A549 (cell line): Measurements from ENCODE around the gene TMEM131. TPM values are rescaled to one million over a fixed set of nuclear protein-coding genes. Genes with fewer than 3 reads are reported as not detected.
A peak's percentile ranks its signal among the peaks of the same experiment; 100 is the strongest.

Experiments
- ATAC-seq, 2 experiments: fragments of 200-7000 bp in 1 of 2; fragments of >200 bp in 1 of 2; cut with Nextera tagmentation in 1 of 2; cut with Tn5 transposase in 1 of 2; 3 replicates each; pipeline versions ENCODE4 v1.8.0 to v1.9.1; 2018 to 2020; ENCODE audit warnings: mild to moderate bottlenecking in 1 of 2, moderate library complexity in 1 of 2
- CTCF ChIA-PET: fragments of 300-600 bp; sonication (Branson Sonifier 250); formaldehyde crosslinking; extraction: SDS; loops from one replicate; lab custom pipeline; 2021; ENCODE audit warnings: antibody characterized with exemption, inconsistent platforms; lab: Yijun Ruan, JAX
- POLR2A ChIA-PET: fragments of 350-600 bp; formaldehyde crosslinking; extraction: SDS; loops from one replicate; lab custom pipeline; 2021; ENCODE audit warnings: antibody characterized with exemption, inconsistent platforms; lab: Yijun Ruan, JAX
- DNase-seq, 2 experiments: peaks; one replicate each; pipeline versions ENCODE4 v3.0.0 to v3.0.0-alpha.2; 2011 to 2016; ENCODE audit warnings: low read depth in 1 of 2, low spot score in 1 of 2
- FAIRE-seq: peaks from 2 replicates; lab custom pipeline; 2011; peaks lifted over from hg19 to GRCh38; lab: Jason Lieb, UNC
- H3K27ac ChIP-seq, 2 experiments: fragments of >200 bp; sonication (Bioruptor Twin); formaldehyde crosslinking; 3 replicates each; pipeline ENCODE4 v1.5.1; 2016 to 2017
- H3K4me1 ChIP-seq: fragments of >200 bp; sonication (Bioruptor Twin); formaldehyde crosslinking; 3 replicates; pipeline ENCODE4 v1.6.1; 2016
- H3K4me2 ChIP-seq: fragments of >200 bp; sonication (Bioruptor Twin); formaldehyde crosslinking; 3 replicates; pipeline ENCODE4 v1.6.1; 2016
- H3K4me3 ChIP-seq: fragments of >200 bp; sonication (Bioruptor Twin); formaldehyde crosslinking; 3 replicates; pipeline ENCODE4 v1.5.1; 2016
- H3K9me3 ChIP-seq: fragments of >200 bp; sonication (Bioruptor Twin); formaldehyde crosslinking; 3 replicates; pipeline ENCODE4 v1.6.1; 2016
- BHLHE40 ChIP-seq: IDR thresholded peaks from 2 replicates; pipeline ENCODE4 v1.6.1; 2012; ENCODE audit warnings: low read depth, low read length, inconsistent platforms
- CBX8 ChIP-seq: fragments of 200-600 bp; sonication (generic); IDR thresholded peaks from 2 replicates; pipeline ENCODE4 v1.6.1; 2016
- CTCF ChIP-seq: fragments of >200 bp; sonication (Bioruptor Twin); formaldehyde crosslinking; IDR thresholded peaks from 3 replicates; pipeline ENCODE4 v1.5.1; 2016
- ELK1 ChIP-seq: fragments of 150-350 bp; IDR thresholded peaks from 2 replicates; pipeline ENCODE4 v1.6.1; 2014; ENCODE audit warnings: low read depth, mild to moderate bottlenecking, low read length
- EP300 ChIP-seq, 2 experiments: fragments of >200 bp; sonication (Bioruptor Twin); formaldehyde crosslinking; IDR thresholded peaks; 2 replicates in 1 of 2; 3 replicates in 1 of 2; pipeline ENCODE4 v1.6.1; 2016 to 2017
- ESRRA ChIP-seq: fragments of 150-350 bp; IDR thresholded peaks from 2 replicates; pipeline ENCODE4 v1.6.1; 2014; ENCODE audit warnings: mild to moderate bottlenecking, low read length, borderline replicate concordance
- FOXS1 ChIP-seq: fragments of 250-450 bp; sonication (Bioruptor Pico); IDR thresholded peaks from 2 replicates; pipeline ENCODE4 v1.5.0; 2020; ENCODE audit warnings: mild to moderate bottlenecking, moderate library complexity
- HMGXB4 ChIP-seq: fragments of 250-450 bp; sonication (Bioruptor Pico); IDR thresholded peaks from 2 replicates; pipeline ENCODE4 v1.5.0; 2021; ENCODE audit warnings: mild to moderate bottlenecking, moderate library complexity, borderline replicate concordance
- HOXB13 ChIP-seq: fragments of 250-450 bp; sonication (Bioruptor Pico); IDR thresholded peaks from 2 replicates; pipeline ENCODE4 v1.5.0; 2020; ENCODE audit warnings: low read depth, mild to moderate bottlenecking, moderate library complexity
- JUN ChIP-seq, 2 experiments: fragments of >200 bp; sonication (Bioruptor Twin); formaldehyde crosslinking; IDR thresholded peaks; 2 replicates in 1 of 2; 3 replicates in 1 of 2; pipeline ENCODE4 v1.6.1; 2016 to 2017
- NPAS2 ChIP-seq: fragments of 250-450 bp; sonication (Bioruptor Pico); IDR thresholded peaks from 2 replicates; pipeline ENCODE4 v1.8.0; 2022; ENCODE audit warnings: mild to moderate bottlenecking, moderate library complexity, borderline replicate concordance
- PHF8 ChIP-seq: fragments of 200-600 bp; sonication (generic); IDR thresholded peaks from 2 replicates; pipeline ENCODE4 v1.6.1; 2016; ENCODE audit warnings: low read depth, mild to moderate bottlenecking, antibody characterized with exemption, moderate library complexity, borderline replicate concordance
- POLR2A ChIP-seq: IDR thresholded peaks from 2 replicates; pipeline ENCODE4 v1.6.1; 2012; ENCODE audit warnings: mild to moderate bottlenecking, low read length
- RAD21 ChIP-seq, 2 experiments: fragments of >200 bp in 1 of 2; sonication (Bioruptor Twin) in 1 of 2; formaldehyde crosslinking in 1 of 2; IDR thresholded peaks in 1 of 2; conservative IDR thresholded peaks in 1 of 2; 2 replicates in 1 of 2; 3 replicates in 1 of 2; pipeline ENCODE4 v1.6.1; 2012 to 2018; ENCODE audit warnings: inconsistent platforms in 1 of 2
- SMC3 ChIP-seq: fragments of >200 bp; sonication (Bioruptor Twin); formaldehyde crosslinking; IDR thresholded peaks from 3 replicates; pipeline ENCODE4 v1.6.1; 2018; ENCODE audit warnings: inconsistent platforms
- SREBF2 ChIP-seq: fragments of 450-650 bp; IDR thresholded peaks from 2 replicates; pipeline ENCODE4 v1.6.1; 2014; ENCODE audit warnings: mild to moderate bottlenecking, moderate library complexity
- USF2 ChIP-seq: fragments of 450-650 bp; IDR thresholded peaks from 2 replicates; pipeline ENCODE4 v1.6.1; 2014; ENCODE audit warnings: antibody characterized with exemption
- ZNF302 ChIP-seq: fragments of 250-450 bp; sonication (Bioruptor Pico); IDR thresholded peaks from 2 replicates; pipeline ENCODE4 v1.9.0; 2021; ENCODE audit warnings: inconsistent platforms, mild to moderate bottlenecking, moderate library complexity
- WGBS: methylation state at CpG from one replicate; pipeline ENCODE4 v1.1.6; 2017; ENCODE audit errors: missing lambda C conversion rate; 5-methylcytosine and 5-hydroxymethylcytosine counted together
- polyA plus RNA-seq, 4 experiments: library from polyadenylated mRNA; depleted of rRNA in 3 of 4; stranded (reverse); fragments of >200 nt; fragmentation: RNase III in 1 of 4; extraction: RNeasy Plus Mini Kit Qiagen cat#74134 plus additional on column Dnase treatment in 1 of 4; gene quantifications; 2 replicates in 3 of 4; 3 replicates in 1 of 4; pipeline ENCODE4 v1.2.3, GENCODE V29; 2011 to 2017

TMEM131 gene
- polyA plus RNA-seq, 2 of the 4 experiments (the other 2 are of a cell fraction) = 14.5 to 21.8 TPM

GRCh38 chr2:97808816-97809215 lies 186.9 kb downstream of the TMEM131 start:
- ChIA-PET CTCF (interaction anchor here (1.0 to 2.3 kb wide), 3 partner anchors 8 to 576 kb away, joined by 3 to 11 read pairs (median 8); no protein-coding TSS in a partner anchor), POLR2A (no interaction called here)
- TF ChIP-seq HMGXB4 (CRISPR knock-in tag) (no peak), FOXS1 (CRISPR knock-in tag) (no peak), ELK1 (no peak), POLR2A (no peak), HOXB13 (CRISPR knock-in tag) (no peak), PHF8 (no peak)
- no peak overlapping the region for H3K4me2 ChIP-seq
- H3K9me3 ChIP-seq = no peaks in the 10 kb centered on the region
- DNase-seq (no peak), FAIRE-seq (no peak), ATAC-seq (no peak)
- H3K4me1 ChIP-seq = no peaks in the 10 kb centered on the region
- 93% methylated on average over 4 of the region's 4 CpGs for WGBS
- no peak overlapping the region for H3K27ac ChIP-seq
- no peak overlapping the region for H3K4me3 ChIP-seq

- Histone ChIP-seq H3K4me1 (no peaks in the 10 kb centered on the region), H3K27ac (no peak overlapping the region), H3K4me3 (no peak overlapping the region), H3K9me3 (no peaks in the 10 kb centered on the region), H3K4me2 (no peak overlapping the region; the same call in 2 of the 3 replicates)
- ChIA-PET POLR2A (no interaction called here), CTCF (interaction anchor here (0.7 to 2.8 kb wide), 46 partner anchors 9 to 592 kb away, joined by 3 to 43 read pairs (median 4); no protein-coding TSS in a partner anchor)
- ATAC-seq (peak; percentile 98 to 100), FAIRE-seq (no peak), DNase-seq (peak; percentile 34 to 72)
- 26% methylated on average over 12 of the region's 12 CpGs for WGBS
- TF ChIP-seq CTCF = peak; percentile 87
- no peak for TF ChIP-seq CBX8
- TF ChIP-seq JUN (IDR thresholded peaks at IDR 0.05) = no peak
- TF ChIP-seq RAD21 (conservative IDR thresholded peaks at IDR 0.05 in 1 of 2, IDR thresholded peaks at IDR 0.05 in 1 of 2) = peak; percentile 94
- no peak for TF ChIP-seq NPAS2 (CRISPR knock-in tag)
- TF ChIP-seq USF2 = no peak
- TF ChIP-seq SMC3 = peak; percentile 94
Measured at GRCh38 chr2:97806738-97807618, 188.8 kb downstream of the TMEM131 start.

- DNase-seq = no peak
- ChIA-PET POLR2A (no interaction called here), CTCF (interaction anchor here (1.0 to 2.8 kb wide), 20 partner anchors 7 to 586 kb away, joined by 3 to 43 read pairs (median 6); no protein-coding TSS in a partner anchor)
- H3K4me2 ChIP-seq = no peak overlapping the region
- no peak for FAIRE-seq
- H3K4me1 ChIP-seq = no peaks in the 10 kb centered on the region
- no peak overlapping the region for H3K27ac ChIP-seq
- no peak for ATAC-seq
- H3K4me3 ChIP-seq = no peak overlapping the region
- H3K9me3 ChIP-seq = no peaks in the 10 kb centered on the region
- TF ChIP-seq ELK1 (no peak), ZNF302 (CRISPR knock-in tag) (no peak), HMGXB4 (CRISPR knock-in tag) (no peak), EP300 (IDR thresholded peaks at IDR 0.05) (no peak), BHLHE40 (no peak), ESRRA (no peak), CBX8 (no peak), SREBF2 (no peak), JUN (IDR thresholded peaks at IDR 0.05) (no peak)
- WGBS = 100% methylated on average over 1 of the region's 1 CpG
Measured at GRCh38 chr2:97805776-97806175, 190.0 kb downstream of the TMEM131 start.
